HepG2 (cell line): ENCODE results near the gene CPLX3. TPM values are rescaled to one million over a fixed set of nuclear protein-coding genes. Genes with fewer than 3 reads are reported as not detected.

Source experiments
- AHR ChIP-seq: IDR thresholded peaks from 2 replicates; pipeline ENCODE4 v1.6.1; 2018; ENCODE audit warnings: missing genetic modification reagents, missing compliant biosample characterization
- ARHGAP35 ChIP-seq: sonication (generic); formaldehyde crosslinking; IDR thresholded peaks from 2 replicates; pipeline ENCODE4 v1.9.0; 2022; ENCODE audit warnings: mild to moderate bottlenecking, inconsistent platforms, moderate library complexity, missing genetic modification reagents, borderline replicate concordance
- FOSL2 ChIP-seq: sonication (generic); formaldehyde crosslinking; IDR thresholded peaks from 2 replicates; pipeline ENCODE4 v1.4.0; 2020; ENCODE audit warnings: missing genetic modification reagents
- HOXA5 ChIP-seq: sonication (generic); formaldehyde crosslinking; IDR thresholded peaks from 2 replicates; pipeline ENCODE4 v1.4.0; 2020; ENCODE audit warnings: missing genetic modification reagents
- IRF1 ChIP-seq: sonication (generic); formaldehyde crosslinking; IDR thresholded peaks from 2 replicates; pipeline ENCODE4 v1.4.0; 2020; ENCODE audit warnings: low read depth, mild to moderate bottlenecking, missing genetic modification reagents
- KLF12 ChIP-seq: sonication (generic); formaldehyde crosslinking; IDR thresholded peaks from 2 replicates; pipeline ENCODE4 v1.4.0; 2020; ENCODE audit warnings: missing genetic modification reagents, borderline replicate concordance
- NCOA2 ChIP-seq: sonication (generic); formaldehyde crosslinking; IDR thresholded peaks from 2 replicates; pipeline ENCODE4 v1.8.0; 2022; ENCODE audit warnings: inconsistent platforms
- PHF21A ChIP-seq: sonication (generic); formaldehyde crosslinking; IDR thresholded peaks from 2 replicates; pipeline ENCODE4 v1.5.0; 2020; ENCODE audit warnings: mild to moderate bottlenecking, missing genetic modification reagents
- PRDM4 ChIP-seq: sonication (generic); formaldehyde crosslinking; IDR thresholded peaks from 2 replicates; pipeline ENCODE4 v1.9.0; 2021; ENCODE audit warnings: missing genetic modification reagents, borderline replicate concordance
- RELA ChIP-seq: sonication (generic); formaldehyde crosslinking; IDR thresholded peaks from 2 replicates; pipeline ENCODE4 v1.4.0; 2020; ENCODE audit warnings: missing genetic modification reagents
- RORA ChIP-seq: sonication (generic); formaldehyde crosslinking; IDR thresholded peaks from 2 replicates; pipeline ENCODE4 v1.5.0; 2020; ENCODE audit warnings: mild to moderate bottlenecking, missing genetic modification reagents, moderate library complexity
- SOX5 ChIP-seq: IDR thresholded peaks from 2 replicates; pipeline ENCODE4 v1.6.1; 2016; ENCODE audit warnings: borderline replicate concordance
- SP2 ChIP-seq: sonication (generic); formaldehyde crosslinking; IDR thresholded peaks from 2 replicates; pipeline ENCODE4 v1.5.1; 2020; ENCODE audit warnings: mild to moderate bottlenecking, missing genetic modification reagents
- SP5 ChIP-seq: IDR thresholded peaks from 2 replicates; pipeline ENCODE4 v1.6.1; 2016; ENCODE audit warnings: low read depth, borderline replicate concordance
- TEAD3 ChIP-seq: optimal IDR thresholded peaks from 2 replicates; pipeline ENCODE3; 2016; ENCODE audit warnings: borderline replicate concordance
- TERF1 ChIP-seq: sonication (generic); formaldehyde crosslinking; IDR thresholded peaks from 2 replicates; pipeline ENCODE4 v1.8.0; 2022; ENCODE audit warnings: mild to moderate bottlenecking, missing genetic modification reagents, moderate library complexity
- TSC22D2 ChIP-seq: sonication (generic); formaldehyde crosslinking; IDR thresholded peaks from 2 replicates; pipeline ENCODE4 v1.5.1; 2020; ENCODE audit warnings: missing genetic modification reagents, mild to moderate bottlenecking, borderline replicate concordance
- ZFP62 ChIP-seq: sonication (generic); formaldehyde crosslinking; IDR thresholded peaks from 2 replicates; pipeline ENCODE4 v1.4.0; 2020; ENCODE audit warnings: missing genetic modification reagents
- ZFYVE20 ChIP-seq: sonication (generic); formaldehyde crosslinking; IDR thresholded peaks from 2 replicates; pipeline ENCODE4 v1.8.0; 2023; ENCODE audit warnings: low read depth, mild to moderate bottlenecking, moderate library complexity, missing genetic modification reagents, borderline replicate concordance
- ZNF160 ChIP-seq: sonication (generic); formaldehyde crosslinking; IDR thresholded peaks from 2 replicates; pipeline ENCODE4 v1.8.0; 2022; ENCODE audit warnings: mild to moderate bottlenecking, inconsistent platforms, missing genetic modification reagents
- ZNF263 ChIP-seq: sonication (generic); formaldehyde crosslinking; IDR thresholded peaks from 2 replicates; pipeline ENCODE4 v1.4.0; 2020; ENCODE audit warnings: missing genetic modification reagents
- ZNF3 ChIP-seq: IDR thresholded peaks from 2 replicates; pipeline ENCODE4 v1.7.0; 2017; ENCODE audit warnings: inconsistent platforms
- ZNF446 ChIP-seq: sonication (generic); formaldehyde crosslinking; IDR thresholded peaks from 2 replicates; pipeline ENCODE4 v1.5.0; 2020; ENCODE audit warnings: mild to moderate bottlenecking, missing genetic modification reagents
- ZNF547 ChIP-seq: sonication (generic); formaldehyde crosslinking; IDR thresholded peaks from 2 replicates; pipeline ENCODE4 v1.5.1; 2020; ENCODE audit warnings: mild to moderate bottlenecking, missing genetic modification reagents
- ZNF567 ChIP-seq: sonication (generic); formaldehyde crosslinking; IDR thresholded peaks from 2 replicates; pipeline ENCODE4 v1.8.1; 2023; ENCODE audit warnings: mild to moderate bottlenecking, missing genetic modification reagents, borderline replicate concordance
- ZNF598 ChIP-seq: sonication (generic); formaldehyde crosslinking; IDR thresholded peaks from 2 replicates; pipeline ENCODE4 v1.5.1; 2020; ENCODE audit warnings: mild to moderate bottlenecking, missing genetic modification reagents, borderline replicate concordance
- ZNF773 ChIP-seq: sonication (generic); formaldehyde crosslinking; IDR thresholded peaks from 2 replicates; pipeline ENCODE4 v1.4.0; 2020; ENCODE audit warnings: missing genetic modification reagents, borderline replicate concordance
- polyA plus RNA-seq, 8 experiments: library from polyadenylated mRNA; depleted of rRNA in 3 of 8; stranded (reverse) in 7 of 8; unstranded in 1 of 8; fragments of >200 nt; fragmentation: Illumina TruSeq in 4 of 8; extraction: Trizol in 4 of 8; gene quantifications; 2 replicates each; pipeline versions ENCODE4 v1.2.1 to v1.2.3, GENCODE V29; 2011 to 2016; ENCODE audit warnings: low read depth in 4 of 8, missing spikeins in 1 of 8, mixed read lengths in 1 of 8; ENCODE audit not compliant: insufficient read depth in 1 of 8
- total RNA-seq, 5 experiments: library from RNA; depleted of rRNA; stranded (reverse); fragments of >200 nt; fragmentation: Illumina TruSeq; extraction: Trizol; gene quantifications; 2 replicates each; pipeline ENCODE4 v1.2.3, GENCODE V29; 2016; ENCODE audit warnings: low read depth in 1 of 5

Gene CPLX3
- total and polyA plus RNA-seq, 2 of the 13 experiments (the other 11 are each of a cell fraction or from before 2014, with no cell fraction given), result not detected

GRCh38 chr15:74842581-74843444 is 16.4 kb downstream of the CPLX3 start, which contains the start of gene ULK3 (continued):
- TF ChIP-seq PRDM4, result no peak
- no peak for TF ChIP-seq FOSL2 (CRISPR knock-in tag)
- TF ChIP-seq ZNF446 (CRISPR knock-in tag), result no peak; the same call in 1 of the 2 replicates
- no peak for TF ChIP-seq TSC22D2 (CRISPR knock-in tag)
- TF ChIP-seq ZNF3 (CRISPR knock-in tag), result no peak
- no peak for TF ChIP-seq KLF12 (CRISPR knock-in tag)
- TF ChIP-seq IRF1, result no peak
- no peak for TF ChIP-seq SOX5 (CRISPR knock-in tag)
- TF ChIP-seq ZNF263 (CRISPR knock-in tag), result peak; percentile 98
- no peak for TF ChIP-seq ZNF567 (CRISPR knock-in tag)
- no peak for TF ChIP-seq RELA (CRISPR knock-in tag)
- TF ChIP-seq PHF21A (CRISPR knock-in tag), result 0 out of 2 replicates have a peak, but pooled peaks have one; percentile 24
- TF ChIP-seq NCOA2 (CRISPR knock-in tag), result no peak
- TF ChIP-seq ZNF160, result no peak
- 0 out of 2 replicates have a peak, but pooled peaks have one; percentile 32 for TF ChIP-seq AHR (CRISPR knock-in tag)
- no peak for TF ChIP-seq TERF1
- no peak for TF ChIP-seq ZFP62 (CRISPR knock-in tag)
- TF ChIP-seq SP2 (CRISPR knock-in tag), result peak; percentile 58; the same call in 1 of the 2 replicates
- no peak for TF ChIP-seq ZNF773
- TF ChIP-seq RORA (CRISPR knock-in tag), result no peak
- TF ChIP-seq SP5 (CRISPR knock-in tag), result peak; percentile 64; the same call in 1 of the 2 replicates
- no peak for TF ChIP-seq ARHGAP35 (CRISPR knock-in tag)
- TF ChIP-seq ZFYVE20 (CRISPR knock-in tag), result no peak
- TF ChIP-seq HOXA5 (CRISPR knock-in tag), result no peak
- no peak for TF ChIP-seq TEAD3
- TF ChIP-seq ZNF598 (CRISPR knock-in tag), result no peak
- peak; percentile 50; the same call in 1 of the 2 replicates for TF ChIP-seq ZNF547
